Parathyroid adenoma (tissue), 2 donors: ENCODE data around the gene ZNF318.

ENCODE experiments used
- H2AFZ ChIP-seq: fragments of 300-600 bp; sonication (generic); one replicate; pipeline ENCODE4 v1.7.0; 2017; ENCODE audit warnings: antibody characterized with exemption, mild to moderate bottlenecking
- H3K27ac ChIP-seq: fragments of 300-600 bp; sonication (generic); one replicate; pipeline ENCODE4 v1.7.0; 2017
- H3K27me3 ChIP-seq: fragments of 300-600 bp; sonication (generic); one replicate; pipeline ENCODE4 v1.7.0; 2017; ENCODE audit warnings: low read length; ENCODE audit not compliant: control insufficient read depth, insufficient read depth
- H3K36me3 ChIP-seq: fragments of 300-600 bp; sonication (generic); one replicate; pipeline ENCODE4 v1.7.0; 2017; ENCODE audit warnings: low read length; ENCODE audit not compliant: control insufficient read depth, insufficient read depth
- H3K4me1 ChIP-seq: fragments of 300-600 bp; sonication (generic); one replicate; pipeline ENCODE4 v1.7.0; 2017; ENCODE audit warnings: control low read depth
- H3K4me2 ChIP-seq: fragments of 300-600 bp; sonication (generic); one replicate; pipeline ENCODE4 v1.7.0; 2017; ENCODE audit warnings: low read length
- H3K4me3 ChIP-seq: fragments of 300-600 bp; sonication (generic); one replicate; pipeline ENCODE4 v1.7.0; 2017; ENCODE audit warnings: low read depth, low read length
- H3K79me2 ChIP-seq: fragments of 300-600 bp; sonication (generic); one replicate; pipeline ENCODE4 v1.7.0; 2017; ENCODE audit warnings: control low read depth
- H3K9ac ChIP-seq: fragments of 300-600 bp; sonication (generic); one replicate; pipeline ENCODE4 v1.7.0; 2017; ENCODE audit warnings: mild to moderate bottlenecking
- H3K9me3 ChIP-seq: fragments of 300-600 bp; sonication (generic); one replicate; pipeline ENCODE4 v1.7.0; 2017; ENCODE audit warnings: low read length; ENCODE audit not compliant: control insufficient read depth
- CTCF ChIP-seq: fragments of 300-600 bp; sonication (generic); IDR thresholded peaks from one replicate; pipeline ENCODE4 v1.7.0; 2017; ENCODE audit warnings: antibody characterized with exemption, mild to moderate bottlenecking
- donor health status: primary hyperparathyroidism.

Gene ZNF318

GRCh38 chr6:43313813-43314212 is 55.6 kb downstream of the ZNF318 start:
- no peaks in the 10 kb centered on the region for H3K9me3 ChIP-seq
- no peaks in the 10 kb centered on the region for H3K36me3 ChIP-seq
- no peak overlapping the region for H3K9ac ChIP-seq
- no peaks in the 10 kb centered on the region for H3K79me2 ChIP-seq
- no peak overlapping the region for H3K4me2 ChIP-seq
- H3K4me1 ChIP-seq: no peaks in the 10 kb centered on the region
- no peak for TF ChIP-seq CTCF
- no peaks in the 10 kb centered on the region for H3K27me3 ChIP-seq
- H2AFZ ChIP-seq: no peak overlapping the region
- no peak overlapping the region for H3K4me3 ChIP-seq
- no peak overlapping the region for H3K27ac ChIP-seq

- H2AFZ ChIP-seq: no peak overlapping the region
- H3K27ac ChIP-seq: no peak overlapping the region
- H3K27me3 ChIP-seq: no peaks in the 10 kb centered on the region
- no peak for TF ChIP-seq CTCF
- no peak overlapping the region for H3K9ac ChIP-seq
- H3K4me2 ChIP-seq: no peak overlapping the region
- no peaks in the 10 kb centered on the region for H3K79me2 ChIP-seq
- no peak overlapping the region for H3K4me3 ChIP-seq
- H3K9me3 ChIP-seq: no peaks in the 10 kb centered on the region
- no peaks in the 10 kb centered on the region for H3K36me3 ChIP-seq
- H3K4me1 ChIP-seq: no peaks in the 10 kb centered on the region
These were observed 57.8 kb downstream of the ZNF318 start for GRCh38 chr6:43311666-43312065.

DNA sequence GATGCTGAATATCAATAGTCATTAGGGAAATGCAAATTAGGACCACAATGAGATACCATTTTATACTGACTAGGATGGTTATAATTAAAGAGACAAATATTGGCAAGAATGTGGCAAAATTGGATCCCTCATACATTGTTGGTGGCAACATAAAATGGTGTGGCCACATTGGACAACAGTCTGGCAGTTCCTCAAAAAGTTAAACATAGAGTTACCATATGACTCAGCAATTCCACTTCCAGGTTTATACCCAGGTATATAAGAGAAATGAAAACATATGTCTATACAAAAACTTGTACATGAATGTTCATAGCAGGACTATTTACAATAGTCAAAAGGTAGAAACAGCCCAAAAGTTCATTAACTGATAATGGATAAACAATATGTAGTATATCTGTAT is 58.8 kb downstream of the ZNF318 start:
- no peaks in the 10 kb centered on the region for H3K79me2 ChIP-seq
- H3K9ac ChIP-seq: no peak overlapping the region
- H3K27ac ChIP-seq: no peak overlapping the region
- H3K4me3 ChIP-seq: no peak overlapping the region
- no peak overlapping the region for H2AFZ ChIP-seq
- no peaks in the 10 kb centered on the region for H3K4me1 ChIP-seq
- no peaks in the 10 kb centered on the region for H3K36me3 ChIP-seq
- no peaks in the 10 kb centered on the region for H3K9me3 ChIP-seq
- no peak overlapping the region for H3K4me2 ChIP-seq
- TF ChIP-seq CTCF: no peak
- H3K27me3 ChIP-seq: no peaks in the 10 kb centered on the region

DNA sequence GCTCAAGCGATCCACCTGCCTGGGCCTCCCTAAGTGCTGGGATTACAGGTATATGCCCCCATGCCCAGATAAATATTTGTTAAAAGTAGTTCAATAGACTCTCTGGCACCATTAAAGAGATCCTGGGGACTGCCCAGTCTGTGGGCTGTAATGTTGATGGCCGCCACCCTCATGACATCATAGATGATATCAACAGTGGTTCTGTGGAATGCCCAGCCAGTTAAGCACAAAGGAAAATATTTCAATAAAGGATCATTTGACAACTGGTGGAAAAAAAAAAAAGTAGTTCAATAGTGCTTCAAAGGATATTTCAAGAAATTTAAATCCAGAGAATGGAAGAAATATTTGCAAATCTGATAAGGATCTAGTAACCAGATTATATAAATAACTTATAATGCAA is 59.3 kb downstream of the ZNF318 start:
- no peak overlapping the region for H3K27ac ChIP-seq
- TF ChIP-seq CTCF: no peak
- no peaks in the 10 kb centered on the region for H3K79me2 ChIP-seq
- H2AFZ ChIP-seq: no peak overlapping the region
- no peaks in the 10 kb centered on the region for H3K36me3 ChIP-seq
- no peak overlapping the region for H3K9ac ChIP-seq
- no peaks in the 10 kb centered on the region for H3K27me3 ChIP-seq
- H3K4me1 ChIP-seq: no peaks in the 10 kb centered on the region
- no peaks in the 10 kb centered on the region for H3K9me3 ChIP-seq
- no peak overlapping the region for H3K4me2 ChIP-seq
- no peak overlapping the region for H3K4me3 ChIP-seq

- no peaks in the 10 kb centered on the region for H3K36me3 ChIP-seq
- H3K4me3 ChIP-seq: peak overlapping the region; percentile 36
- no peaks in the 10 kb centered on the region for H3K9me3 ChIP-seq
- no peak overlapping the region for H3K9ac ChIP-seq
- peak overlapping the region; percentile 77 for H3K4me2 ChIP-seq
- H3K27me3 ChIP-seq: no peaks in the 10 kb centered on the region
- no peak for TF ChIP-seq CTCF
- H3K79me2 ChIP-seq: no peaks in the 10 kb centered on the region
- H3K4me1 ChIP-seq: no peaks in the 10 kb centered on the region
- peak overlapping the region; percentile 85 for H2AFZ ChIP-seq
- no peak overlapping the region for H3K27ac ChIP-seq
These were observed 60.4 kb downstream of the ZNF318 start for GRCh38 chr6:43308990-43309477.
